ENCODE data around the gene FEN1. TPM values are rescaled to one million over a fixed set of nuclear protein-coding genes. Genes with fewer than 3 reads are reported as not detected.

FEN1 gene
- total and polyA plus RNA-seq, 2 of the 13 experiments (the other 11 are each of a cell fraction or from before 2014, with no cell fraction given): 12.4 to 102 TPM

DNA sequence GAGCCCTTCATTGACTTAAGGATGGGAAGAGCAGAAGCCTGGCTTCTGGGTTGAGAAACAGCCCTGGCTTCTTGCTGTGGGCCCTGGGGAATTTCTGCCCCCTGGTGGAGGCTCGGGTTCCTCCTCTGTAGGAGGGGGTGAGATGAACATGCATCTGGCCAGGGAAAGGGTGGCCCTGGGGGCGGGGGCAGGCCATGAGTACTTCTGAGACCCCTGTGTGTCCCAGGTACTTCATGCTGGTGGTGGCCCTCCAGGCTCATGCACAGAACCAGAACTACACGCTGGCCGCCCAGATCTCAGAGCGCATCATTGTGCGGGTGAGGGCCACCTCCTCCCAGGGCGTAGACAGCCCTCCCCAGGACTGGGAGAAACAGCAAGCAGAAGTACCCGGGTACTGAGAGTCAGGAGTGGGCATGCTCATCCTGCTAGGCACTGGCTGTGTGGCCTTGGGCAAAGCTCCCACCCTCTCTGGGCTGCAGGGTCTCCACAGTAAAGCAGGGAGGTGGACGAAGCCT, 16.1 kb upstream of the FEN1 start (continued):
- TF ChIP-seq SAP130 (CRISPR knock-in tag; IDR thresholded peaks at IDR 0.05; ENCODE audit: low read depth) (no peak), BCL6 (CRISPR knock-in tag; IDR thresholded peaks at IDR 0.05) (no peak), POLR2AphosphoS2 (IDR thresholded peaks at IDR 0.05; ENCODE audit: low read depth, low read length) (no peak), FIP1L1 (IDR thresholded peaks at IDR 0.05; ENCODE audit: borderline replicate concordance, insufficient read depth, low read depth, low read length) (no peak), SRSF4 (IDR thresholded peaks at IDR 0.05; ENCODE audit: low read depth, low read length, poor library complexity, severe bottlenecking) (no peak), MED1 (CRISPR knock-in tag; IDR thresholded peaks at IDR 0.05) (no peak), SMAD1 (CRISPR knock-in tag; IDR thresholded peaks at IDR 0.05; ENCODE audit: borderline replicate concordance, low read depth) (no peak), GRHL1 (CRISPR knock-in tag; conservative IDR thresholded peaks at IDR 0.05) (no peak), IKZF1 (IDR thresholded peaks at IDR 0.05) (no peak), MEF2D (CRISPR knock-in tag; IDR thresholded peaks at IDR 0.05) (no peak), SRSF9 (IDR thresholded peaks at IDR 0.05; ENCODE audit: borderline replicate concordance, insufficient read depth, low read depth, low read length, poor library complexity, severe bottlenecking) (no peak), ZNF646 (CRISPR knock-in tag; IDR thresholded peaks at IDR 0.05) (no peak), SP5 (CRISPR knock-in tag; IDR thresholded peaks at IDR 0.05; ENCODE audit: borderline replicate concordance, low read depth) (no peak), RAD21 (CRISPR knock-in tag; IDR thresholded peaks at IDR 0.05) (peak; percentile 89), NCOR1 (IDR thresholded peaks at IDR 0.05; ENCODE audit: borderline replicate concordance, low read length) (no peak), NFKBIZ (CRISPR knock-in tag; IDR thresholded peaks at IDR 0.05) (no peak)
- TF ChIP-seq, protein P1, sequence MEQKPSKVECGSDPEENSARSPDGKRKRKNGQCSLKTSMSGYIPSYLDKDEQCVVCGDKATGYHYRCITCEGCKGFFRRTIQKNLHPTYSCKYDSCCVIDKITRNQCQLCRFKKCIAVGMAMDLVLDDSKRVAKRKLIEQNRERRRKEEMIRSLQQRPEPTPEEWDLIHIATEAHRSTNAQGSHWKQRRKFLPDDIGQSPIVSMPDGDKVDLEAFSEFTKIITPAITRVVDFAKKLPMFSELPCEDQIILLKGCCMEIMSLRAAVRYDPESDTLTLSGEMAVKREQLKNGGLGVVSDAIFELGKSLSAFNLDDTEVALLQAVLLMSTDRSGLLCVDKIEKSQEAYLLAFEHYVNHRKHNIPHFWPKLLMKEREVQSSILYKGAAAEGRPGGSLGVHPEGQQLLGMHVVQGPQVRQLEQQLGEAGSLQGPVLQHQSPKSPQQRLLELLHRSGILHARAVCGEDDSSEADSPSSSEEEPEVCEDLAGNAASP (CRISPR knock-in tag; IDR thresholded peaks at IDR 0.05; ENCODE audit: borderline replicate concordance): no peak
- TF ChIP-seq, protein P2, sequence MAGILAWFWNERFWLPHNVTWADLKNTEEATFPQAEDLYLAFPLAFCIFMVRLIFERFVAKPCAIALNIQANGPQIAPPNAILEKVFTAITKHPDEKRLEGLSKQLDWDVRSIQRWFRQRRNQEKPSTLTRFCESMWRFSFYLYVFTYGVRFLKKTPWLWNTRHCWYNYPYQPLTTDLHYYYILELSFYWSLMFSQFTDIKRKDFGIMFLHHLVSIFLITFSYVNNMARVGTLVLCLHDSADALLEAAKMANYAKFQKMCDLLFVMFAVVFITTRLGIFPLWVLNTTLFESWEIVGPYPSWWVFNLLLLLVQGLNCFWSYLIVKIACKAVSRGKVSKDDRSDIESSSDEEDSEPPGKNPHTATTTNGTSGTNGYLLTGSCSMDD (CRISPR knock-in tag; IDR thresholded peaks at IDR 0.05): no peak
